Neuron (in vitro differentiated cells): Measurements from ENCODE around the gene XCR1.

Experiments used
- H2AFZ ChIP-seq: one replicate; pipeline ENCODE4 v1.6.1; 2013; ENCODE audit warnings: low read depth, mild to moderate bottlenecking, inconsistent platforms, low read length, moderate library complexity
- H3K27me3 ChIP-seq: one replicate; pipeline ENCODE4 v1.6.1; 2013; ENCODE audit warnings: low read length; ENCODE audit not compliant: insufficient read depth
- H3K36me3 ChIP-seq: one replicate; pipeline ENCODE4 v1.6.1; 2013; ENCODE audit warnings: low read length; ENCODE audit not compliant: insufficient read depth
- H3K4me1 ChIP-seq: one replicate; pipeline ENCODE4 v1.6.1; 2013; ENCODE audit warnings: low read length; ENCODE audit not compliant: insufficient read depth
- H3K4me3 ChIP-seq: 2 replicates; pipeline ENCODE4 v1.5.1; 2013; ENCODE audit warnings: mild to moderate bottlenecking, low read length, moderate library complexity
- H3K9me3 ChIP-seq: one replicate; pipeline ENCODE4 v1.6.1; 2013; ENCODE audit warnings: low read length

Gene XCR1

GRCh38 chr3:45967724-45968123 lies 59.6 kb downstream of the XCR1 start:
- Histone ChIP-seq H3K27me3 (no peaks in the 10 kb centered on the region), H3K4me3 (no peak overlapping the region), H2AFZ (no peak overlapping the region), H3K36me3 (peaks cover 71% of the 10 kb centered on the region), H3K9me3 (no peaks in the 10 kb centered on the region), H3K4me1 (no peaks in the 10 kb centered on the region)
